ENCODE measurements around the gene MICALL2.

GRCh38 chr7:1428941-1429501, 30.2 kb downstream of the MICALL2 start:
- TF ChIP-seq POLR2A (IDR thresholded peaks at IDR 0.05; ENCODE audit: low read depth), result no peak
- TF ChIP-seq CTCF (IDR thresholded peaks at IDR 0.05), result no peak
- TF ChIP-seq POLR2AphosphoS5 (IDR thresholded peaks at IDR 0.05), result no peak
- TF ChIP-seq EP300 (IDR thresholded peaks at IDR 0.05), result no peak
